DMS 273 treated with DMSO at 0.1 percent for 48 hours (cell line): ENCODE data around the gene MINDY3.

Source experiments
- DNase-seq: peaks from one replicate; lab custom pipeline; 2025; lab: John Stamatoyannopoulos, UW

The MINDY3 gene

DNA sequence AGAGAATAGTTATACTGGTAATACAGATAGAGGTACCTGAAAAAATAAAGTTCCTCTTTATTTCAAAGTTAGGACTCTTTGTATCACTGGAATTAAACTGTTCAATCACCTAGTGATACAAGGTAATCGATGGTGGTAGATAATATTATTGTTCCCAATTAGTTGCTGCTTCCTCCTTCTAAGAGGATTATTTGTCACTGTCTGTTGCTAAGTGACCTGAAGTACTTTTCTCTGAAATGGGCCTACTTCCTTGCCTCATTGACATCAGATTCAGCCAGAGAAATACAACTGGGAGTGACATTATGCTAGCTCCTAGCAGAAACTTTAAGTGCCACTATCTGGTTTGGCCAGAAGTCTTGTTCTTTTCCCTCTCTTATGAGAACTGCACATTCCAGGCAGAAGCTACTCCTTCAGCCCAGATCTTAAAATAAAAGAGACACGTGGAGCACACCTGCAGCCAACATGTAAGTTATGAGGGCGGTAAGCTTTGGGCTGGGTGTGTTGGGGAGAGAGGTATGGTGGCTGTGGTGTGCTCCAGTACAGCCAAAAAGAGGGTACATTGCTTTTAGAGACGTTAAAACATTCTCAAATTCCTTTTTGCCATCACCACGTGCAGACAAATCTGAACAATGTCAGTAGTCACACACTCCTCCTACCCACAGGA, 54.8 kb downstream of the MINDY3 start:
- DNase-seq = no peak

DNA sequence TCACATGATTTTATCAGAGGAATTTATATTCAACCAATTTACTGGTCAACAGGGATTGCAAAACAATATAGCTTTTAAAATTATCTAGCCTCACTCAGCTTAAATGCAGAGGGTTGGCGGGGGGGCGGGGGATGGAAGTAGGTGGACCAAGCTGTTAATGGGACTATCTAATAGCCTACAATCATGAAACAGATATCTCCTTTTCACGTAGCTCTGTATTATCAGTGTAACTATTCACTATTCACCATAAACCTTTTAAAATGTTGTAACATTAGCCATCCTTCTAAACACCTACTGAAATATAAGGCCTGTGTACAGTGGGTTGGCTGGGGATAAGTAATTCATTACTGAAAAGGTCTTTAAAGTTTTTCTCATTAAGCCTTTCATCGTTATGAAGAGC, 56.2 kb downstream of the MINDY3 start:
- no peak for DNase-seq

- DNase-seq = no peak
Observed at GRCh38 chr10:15802375-15802949, 57.8 kb downstream of the MINDY3 start.

GRCh38 chr10:15801641-15802040, 58.7 kb downstream of the MINDY3 start:
- DNase-seq = no peak

DNA sequence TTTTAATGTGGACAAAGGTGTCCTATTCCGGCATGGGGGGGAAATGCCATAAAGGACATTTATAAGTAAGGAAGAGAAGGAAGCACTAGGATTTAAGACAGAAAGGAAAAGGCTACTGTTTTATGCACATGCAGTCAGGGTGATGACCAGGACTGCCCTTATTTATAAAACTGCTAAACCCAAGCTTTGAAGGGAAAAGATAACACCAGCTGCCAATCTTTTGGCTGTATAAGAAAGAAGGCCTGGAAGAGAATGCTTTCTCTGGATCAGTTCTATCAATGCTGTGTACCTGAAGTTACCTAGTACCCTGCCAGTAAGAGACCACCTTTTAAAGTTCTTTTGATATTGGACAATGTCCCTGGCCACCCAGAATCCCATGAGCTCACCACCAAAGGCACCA, 59.2 kb downstream of the MINDY3 start:
- no peak for DNase-seq

GRCh38 chr10:15797346-15797745, 63.0 kb downstream of the MINDY3 start:
- DNase-seq = no peak

DNA sequence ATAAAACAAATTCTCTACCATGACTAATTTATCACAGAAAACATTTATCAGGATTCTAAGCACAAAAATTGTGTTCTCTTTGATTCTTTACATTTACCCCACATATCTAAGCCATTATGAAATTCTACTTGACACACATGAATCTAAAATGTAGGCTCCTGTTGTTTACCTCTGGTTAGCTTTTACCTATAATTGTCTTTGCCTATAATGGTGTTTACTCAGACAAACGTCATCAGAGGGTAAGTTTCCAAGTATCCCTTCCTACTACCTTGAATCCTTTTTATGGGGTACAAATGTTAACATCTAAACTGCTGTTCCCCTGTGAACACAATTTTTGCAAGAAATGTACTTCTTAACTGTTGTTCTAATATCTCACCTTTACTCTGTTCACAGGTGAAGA, 63.5 kb downstream of the MINDY3 start:
- DNase-seq = no peak

GRCh38 chr10:15796098-15796759, 64.1 kb downstream of the MINDY3 start:
- DNase-seq = no peak

DNA sequence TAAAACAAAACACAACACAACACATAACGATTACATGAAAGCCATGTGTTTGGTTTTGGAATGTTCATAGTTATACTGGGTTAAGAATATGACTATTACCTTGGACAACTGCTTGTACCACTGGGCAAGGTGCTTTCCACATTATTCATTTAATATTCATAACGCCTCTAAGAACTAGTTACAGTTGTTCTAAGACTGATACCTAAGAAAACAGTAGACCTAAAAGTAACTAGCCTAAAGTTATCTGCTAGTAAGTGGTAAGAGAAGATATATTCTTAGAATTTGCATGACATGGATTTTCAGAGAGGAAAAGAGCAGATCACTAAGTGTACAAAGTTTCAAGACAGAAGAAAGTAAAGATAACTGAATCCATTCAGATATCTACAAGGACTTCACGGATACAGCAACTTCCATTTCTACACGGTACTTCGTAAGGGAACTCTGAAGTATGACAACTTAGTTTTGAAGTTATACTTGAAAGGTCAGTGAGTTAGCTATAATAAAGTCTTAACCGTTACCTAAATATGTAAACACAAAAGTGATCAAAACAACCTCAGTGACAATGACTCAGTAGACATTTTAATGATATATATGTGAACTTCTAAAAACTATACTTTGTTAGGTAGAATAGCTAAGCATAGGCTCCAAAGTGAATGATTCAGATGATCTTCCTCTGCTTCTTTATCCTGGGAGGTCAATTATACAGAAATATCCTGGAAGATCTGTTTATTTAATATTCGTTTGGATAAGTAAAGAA, 65.1 kb downstream of the MINDY3 start:
- no peak for DNase-seq

DNA sequence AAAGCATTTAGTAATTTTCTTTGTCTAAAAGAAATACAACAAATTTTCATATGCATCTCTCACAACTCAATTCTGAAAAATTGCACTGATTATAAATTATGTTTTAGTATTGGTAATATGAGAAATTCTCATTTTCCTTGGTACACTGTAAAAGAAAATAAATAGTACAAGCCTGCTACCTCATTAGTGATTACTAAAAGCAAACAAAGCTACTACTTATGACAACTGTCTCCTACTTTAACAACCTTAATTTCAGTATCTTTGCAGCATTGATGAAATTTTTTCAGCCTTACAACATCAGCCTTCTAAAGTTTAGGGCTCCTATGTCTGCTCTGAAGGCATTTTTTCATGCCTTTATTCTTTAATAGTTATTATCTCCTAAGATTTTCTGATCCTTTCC, 65.7 kb downstream of the MINDY3 start:
- DNase-seq = no peak

GRCh38 chr10:15793664-15794063, 66.6 kb downstream of the MINDY3 start:
- DNase-seq = no peak

- no peak for DNase-seq
Observed at GRCh38 chr10:15792777-15793176, 67.5 kb downstream of the MINDY3 start.

GRCh38 chr10:15791816-15792524, 68.3 kb downstream of the MINDY3 start:
- no peak for DNase-seq

DNA sequence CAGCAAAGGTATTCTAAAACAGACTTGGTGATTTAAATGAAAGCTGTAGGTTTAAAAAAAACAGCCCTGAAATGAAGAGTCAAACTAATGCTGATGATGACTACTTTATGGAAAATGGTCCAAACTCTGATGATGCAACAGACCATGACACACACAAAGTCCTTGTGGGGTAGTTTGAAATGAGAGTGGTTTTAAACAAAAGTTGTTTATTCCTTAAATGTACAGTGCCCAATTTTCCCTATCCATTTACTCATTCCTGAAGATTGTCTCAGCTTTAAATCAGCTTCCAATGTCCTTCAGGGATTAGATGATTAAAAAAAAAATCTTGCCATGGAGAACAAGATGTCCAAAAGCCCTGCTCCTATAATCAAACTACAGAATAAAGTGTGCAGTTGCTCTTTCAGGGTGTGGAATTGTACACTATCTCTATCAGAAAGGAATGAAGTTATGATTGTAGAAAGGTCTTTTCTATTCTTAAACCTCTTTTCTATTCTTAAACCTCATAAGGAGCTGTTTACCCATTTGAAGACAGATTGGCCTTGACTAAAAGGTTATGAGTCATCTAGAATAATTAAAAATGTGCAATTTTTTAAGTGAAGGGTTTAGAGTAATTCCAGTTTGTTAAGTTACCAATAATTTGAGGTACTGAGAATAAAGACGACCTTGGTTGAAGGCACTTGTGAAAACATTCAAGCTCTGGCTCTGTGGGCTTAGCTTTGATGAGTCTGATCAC, 70.3 kb downstream of the MINDY3 start:
- DNase-seq = no peak

- DNase-seq = no peak
Observed at GRCh38 chr10:15787426-15787825, 72.9 kb downstream of the MINDY3 start.

GRCh38 chr10:15784662-15785300, 75.5 kb downstream of the MINDY3 start:
- no peak for DNase-seq

DNA sequence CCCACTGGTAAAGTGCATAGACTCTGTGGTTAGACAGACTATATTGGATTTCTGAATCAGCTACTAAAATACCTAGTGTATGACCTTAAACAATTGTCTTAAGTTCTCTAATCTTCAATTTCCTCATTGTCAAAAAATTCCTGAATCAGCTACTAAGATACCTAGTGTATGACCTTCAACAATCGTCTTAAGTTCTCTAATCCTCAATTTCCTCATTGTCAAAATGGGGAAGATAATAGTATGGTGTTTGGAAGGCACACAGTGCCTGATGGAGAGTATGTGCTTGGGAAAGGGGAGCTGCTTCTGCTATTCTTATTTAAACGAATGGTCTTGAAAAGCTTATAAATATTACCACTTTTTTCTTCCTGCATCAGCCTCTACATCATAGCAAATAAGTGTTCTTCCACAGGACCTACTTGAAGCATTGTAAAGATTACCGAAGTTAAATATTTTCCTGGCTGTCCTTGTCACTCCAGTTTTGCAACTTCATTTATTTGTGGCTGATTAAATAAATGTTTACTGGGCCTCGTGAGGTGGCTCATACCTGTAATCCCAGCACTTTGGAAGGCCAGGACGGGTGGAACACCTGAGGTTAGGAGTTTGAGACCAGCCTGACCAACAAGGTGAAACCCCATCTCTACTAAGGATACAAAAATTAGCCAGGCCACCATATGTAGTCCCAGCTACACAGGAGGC, 76.2 kb downstream of the MINDY3 start:
- no peak for DNase-seq

DNA sequence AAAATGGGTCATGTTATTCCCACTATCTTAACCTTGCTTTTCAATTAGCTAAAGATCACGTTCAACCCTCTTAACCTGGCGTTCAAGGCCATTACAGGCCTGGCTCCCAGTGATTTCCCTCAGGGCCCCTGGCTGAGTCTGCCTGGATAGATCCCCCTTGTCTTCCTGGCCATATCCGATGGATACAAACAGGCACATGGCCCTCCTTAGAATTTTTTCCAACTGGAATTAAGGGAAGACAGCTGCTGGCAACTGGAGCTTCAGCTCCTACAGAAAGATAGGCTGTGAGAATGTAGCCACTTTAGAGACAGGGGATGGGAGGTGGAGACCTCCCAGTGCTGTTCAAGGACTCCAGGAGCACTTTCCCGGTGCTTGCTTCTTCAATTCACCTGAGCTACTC, 77.5 kb downstream of the MINDY3 start:
- no peak for DNase-seq

DNA sequence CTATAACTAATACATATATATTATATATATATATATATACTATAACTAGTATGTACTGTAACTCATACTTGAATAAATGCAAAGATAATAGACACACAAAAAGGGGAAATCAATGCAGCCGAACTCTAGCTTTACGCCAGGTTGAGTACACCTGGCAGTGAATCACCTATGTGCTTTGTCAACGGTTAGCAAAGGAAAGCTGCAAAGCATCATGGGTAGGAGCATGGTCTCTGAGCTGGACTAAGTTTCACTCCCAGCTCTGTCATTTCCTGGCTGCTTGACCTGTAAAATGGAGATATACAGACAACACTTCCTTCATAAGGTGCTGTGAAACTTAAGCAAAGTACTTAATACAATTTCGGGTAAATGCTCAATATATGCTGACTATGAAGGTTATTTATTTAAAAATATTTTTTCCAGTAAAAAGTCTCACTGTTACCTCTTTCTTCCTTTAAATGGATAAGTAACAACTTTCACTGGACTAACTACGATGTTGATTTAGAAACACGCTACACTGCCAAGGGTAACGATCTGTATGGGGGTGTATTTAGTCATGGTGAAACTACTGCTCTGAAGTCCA, 78.8 kb downstream of the MINDY3 start:
- DNase-seq = no peak
